ENCODE results near the gene NDUFV2.

- TF ChIP-seq CTCF (IDR thresholded peaks at IDR 0.05; ENCODE audit: extremely low read depth in 1 of 2, insufficient read depth in 1 of 2, low read depth in 1 of 2, low read length in 2 of 2) (no peak), POLR2A (IDR thresholded peaks at IDR 0.05; ENCODE audit: low read depth, low read length) (no peak), JUN (IDR thresholded peaks at IDR 0.05; ENCODE audit: borderline replicate concordance, insufficient read depth, insufficient read length, low read depth) (no peak), POLR2AphosphoS5 (IDR thresholded peaks at IDR 0.05; ENCODE audit: insufficient read depth, low read depth, low read length) (no peak)
Measured at GRCh38 chr18:9181275-9181674, 78.8 kb downstream of the NDUFV2 start.

Measured in endothelial cell of umbilical vein (primary cell).